ENCODE results near the gene PLA2G4E.

PLA2G4E gene

DNA sequence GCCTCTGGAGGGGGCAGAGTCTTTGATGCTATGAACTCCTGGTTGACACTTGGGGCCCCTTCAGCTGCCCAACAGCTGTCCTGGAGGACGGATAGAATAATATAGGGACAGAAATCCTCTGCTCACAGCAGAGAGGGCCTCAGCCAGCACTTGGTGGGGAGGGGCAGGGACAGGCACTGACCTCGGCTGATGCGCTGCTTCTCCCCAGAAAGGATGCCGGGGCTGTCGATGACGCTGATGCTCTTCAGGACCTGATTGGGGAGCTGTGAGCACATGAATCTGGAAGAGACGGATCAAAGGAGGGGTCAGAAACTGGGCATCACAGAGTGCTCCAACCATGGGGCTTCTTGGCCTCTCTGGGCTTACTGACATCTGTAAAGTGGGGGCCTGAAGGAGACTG, 78.0 kb downstream of the PLA2G4E start:
- Histone ChIP-seq H3K36me3 (peaks cover 31% of the 10 kb centered on the region), H3K27ac (no peak overlapping the region)

DNA sequence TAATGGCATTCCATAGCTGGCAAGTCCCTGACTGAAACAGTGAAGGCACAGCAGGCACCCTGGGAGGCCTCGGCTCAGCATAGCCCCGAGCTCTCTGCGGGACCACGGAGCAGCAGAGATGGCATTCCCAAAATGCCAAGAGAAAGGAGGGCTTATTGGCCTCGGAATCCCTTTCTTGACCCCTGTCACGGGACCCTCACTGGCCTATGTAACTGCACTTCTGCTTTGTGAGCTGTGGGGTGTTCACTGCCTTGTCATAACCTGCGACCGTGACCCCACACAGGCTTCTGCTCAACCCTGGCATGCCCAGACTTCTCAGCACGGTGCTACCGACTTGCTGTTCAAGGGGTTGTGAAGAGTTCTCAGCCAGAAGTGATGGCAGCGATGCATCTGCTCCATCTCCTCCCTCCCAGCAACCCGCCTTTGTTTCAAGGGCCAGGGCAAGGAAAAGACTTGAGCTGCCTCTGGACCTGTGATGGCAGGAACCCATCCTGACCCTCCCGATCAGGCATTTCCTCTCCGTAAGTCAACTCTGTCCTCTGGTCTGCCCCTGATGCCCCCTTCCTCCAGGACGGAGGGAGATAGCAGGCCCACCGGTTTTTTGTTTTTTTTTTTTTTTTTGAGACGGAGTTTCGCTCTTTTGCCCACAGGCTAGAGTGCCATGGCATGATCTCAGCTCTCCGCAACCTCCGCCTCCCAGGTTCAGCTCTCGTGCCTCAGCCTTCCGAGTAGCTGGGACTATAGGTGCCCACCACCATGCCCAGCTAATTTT, 79.0 kb downstream of the PLA2G4E start:
- Histone ChIP-seq H3K36me3 (peaks cover 31% of the 10 kb centered on the region), H3K4me1 (ENCODE audit: control insufficient read depth in 1 of 2, insufficient read depth in 1 of 2, low read depth in 1 of 2, low read length in 1 of 2) (peaks cover under 1 to 4% of the 10 kb centered on the region in 2 experiments), H3K27me3 (no peaks in the 10 kb centered on the region), H3K27ac (no peak overlapping the region), H3K4me3 (ENCODE audit: low read depth in 1 of 2, low read length in 1 of 2) (no peak overlapping the region), H3K9me3 (no peaks in the 10 kb centered on the region)
- no peak for TF ChIP-seq CTCF (IDR thresholded peaks at IDR 0.05)

More for the DNA sequence above, 78.0 kb downstream of the PLA2G4E start:
- Histone ChIP-seq H3K27me3 (no peaks in the 10 kb centered on the region), H3K4me1 (ENCODE audit: control insufficient read depth in 1 of 2, insufficient read depth in 1 of 2, low read depth in 1 of 2, low read length in 1 of 2) (no peaks in the 10 kb centered on the region), H3K4me3 (ENCODE audit: low read depth in 1 of 2, low read length in 1 of 2) (no peak overlapping the region), H3K9me3 (no peaks in the 10 kb centered on the region)
- no peak for TF ChIP-seq CTCF (IDR thresholded peaks at IDR 0.05)

- no peak for TF ChIP-seq CTCF (IDR thresholded peaks at IDR 0.05)
- Histone ChIP-seq H3K36me3 (peaks cover 25% of the 10 kb centered on the region), H3K27me3 (no peaks in the 10 kb centered on the region), H3K4me1 (ENCODE audit: control insufficient read depth in 1 of 2, insufficient read depth in 1 of 2, low read depth in 1 of 2, low read length in 1 of 2) (peaks cover 4 to 10% of the 10 kb centered on the region in 2 experiments), H3K9me3 (no peaks in the 10 kb centered on the region), H3K27ac (no peak overlapping the region), H3K4me3 (ENCODE audit: low read depth in 1 of 2, low read length in 1 of 2) (no peak overlapping the region)
Measured at GRCh38 chr15:41940441-41940857, 80.4 kb downstream of the PLA2G4E start.

- Histone ChIP-seq H3K27me3 (no peaks in the 10 kb centered on the region), H3K4me1 (ENCODE audit: control insufficient read depth in 1 of 2, insufficient read depth in 1 of 2, low read depth in 1 of 2, low read length in 1 of 2) (peaks cover 4 to 10% of the 10 kb centered on the region in 2 experiments), H3K36me3 (peaks cover 21% of the 10 kb centered on the region), H3K27ac (no peak overlapping the region), H3K4me3 (ENCODE audit: low read depth in 1 of 2, low read length in 1 of 2) (no peak overlapping the region), H3K9me3 (no peaks in the 10 kb centered on the region)
- TF ChIP-seq CTCF (IDR thresholded peaks at IDR 0.05), result no peak
Measured at GRCh38 chr15:41939986-41940385, 80.9 kb downstream of the PLA2G4E start.

GRCh38 chr15:41937568-41937923, 83.3 kb downstream of the PLA2G4E start:
- Histone ChIP-seq H3K27ac (no peak overlapping the region), H3K27me3 (no peaks in the 10 kb centered on the region), H3K4me3 (ENCODE audit: low read depth in 1 of 2, low read length in 1 of 2) (no peak overlapping the region), H3K9me3 (no peaks in the 10 kb centered on the region), H3K4me1 (ENCODE audit: control insufficient read depth in 1 of 2, insufficient read depth in 1 of 2, low read depth in 1 of 2, low read length in 1 of 2) (peaks cover 4 to 10% of the 10 kb centered on the region in 2 experiments), H3K36me3 (peaks cover 16% of the 10 kb centered on the region)
- no peak for TF ChIP-seq CTCF (IDR thresholded peaks at IDR 0.05)

All from neutrophil (primary cell).